Left ventricle myocardium inferior (tissue), 1 donor: ENCODE measurements around the gene LRRC32. TPM values are rescaled to one million over a fixed set of nuclear protein-coding genes. Genes with fewer than 3 reads are reported as not detected.

Experiments
- DNase-seq: peaks from one replicate; pipeline ENCODE4 v3.0.0-alpha.2; 2020
- H3K27ac ChIP-seq: fragments of 200-600 bp; replicated peaks from 2 replicates; pipeline ENCODE4 v1.8.0; 2021
- H3K27me3 ChIP-seq: fragments of 200-600 bp; 2 replicates; pipeline ENCODE4 v1.8.0; 2021; ENCODE audit warnings: low read depth
- H3K36me3 ChIP-seq: fragments of 200-600 bp; 2 replicates; pipeline ENCODE4 v1.8.0; 2021
- H3K4me1 ChIP-seq: fragments of 200-600 bp; 2 replicates; pipeline ENCODE4 v1.8.0; 2021
- H3K4me3 ChIP-seq: fragments of 200-600 bp; 2 replicates; pipeline ENCODE4 v1.8.0; 2021; ENCODE audit warnings: mild to moderate bottlenecking, moderate library complexity
- H3K9me3 ChIP-seq: fragments of 200-600 bp; replicated peaks from 2 replicates; pipeline ENCODE4 v1.8.0; 2021
- intact Hi-C: fragments of 100-400 bp; cut with micrococcal nuclease; formaldehyde crosslinking; loops from one replicate; pipeline ENCODE4 v1.11.0; 2022
- total RNA-seq: library from RNA; stranded (reverse); fragmentation: NEBNext Ultra II Directional; extraction: Animal tissue kit (Norgen Biotek cat#: 25700); gene quantifications from one replicate; pipeline ENCODE4 v1.2.1, GENCODE V29; 2021
- TF ChIP-seq, protein P1 (sequence below): fragments of 200-600 bp; IDR thresholded peaks from 2 replicates; pipeline ENCODE4 v1.8.0; 2021; ENCODE audit warnings: antibody characterized with exemption, mild to moderate bottlenecking, borderline replicate concordance
- donor health status: DM: no; HTN: yes; CAD: no; lungs with severe emphysema.

Gene LRRC32
- total RNA-seq, 1 donor from 2014 or later: 35.1 TPM

DNA sequence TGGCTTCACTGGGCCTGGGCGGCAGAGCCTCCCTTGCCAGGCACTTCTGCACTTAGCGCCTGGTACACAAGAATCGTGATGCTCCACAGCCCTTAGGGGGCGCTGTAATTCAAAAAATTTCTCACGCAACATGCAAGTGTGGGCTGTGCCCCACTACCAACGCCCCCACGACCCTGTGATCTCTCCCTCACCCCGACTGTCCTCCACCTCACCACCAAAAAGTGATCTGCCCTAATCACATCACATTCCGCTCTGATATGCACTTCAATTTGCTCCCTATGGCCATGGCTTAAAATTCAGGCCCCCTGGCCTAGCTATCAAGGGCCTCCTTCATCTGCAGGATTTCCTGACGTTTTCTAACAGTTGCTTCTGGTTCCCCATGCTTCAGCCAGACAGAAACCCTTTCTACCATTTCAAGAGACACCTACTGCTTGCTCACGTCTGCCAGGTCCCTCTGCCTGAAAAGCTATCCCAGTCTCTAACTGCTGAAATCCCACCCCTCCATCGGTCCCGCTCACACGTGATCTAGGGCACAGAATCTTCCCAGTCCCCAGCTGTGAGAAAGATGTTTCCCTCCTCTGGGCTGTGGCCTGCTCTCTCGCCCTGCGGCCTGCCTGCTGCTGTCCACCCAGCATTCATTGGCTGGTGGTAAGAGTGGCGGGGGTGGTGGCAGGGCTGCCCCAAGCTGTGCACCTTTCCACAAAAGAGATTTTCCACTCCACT is 27.9 kb upstream of the LRRC32 start:
- no peaks in the 10 kb centered on the region for H3K4me1 ChIP-seq
- no peaks in the 10 kb centered on the region for H3K9me3 ChIP-seq
- no peak overlapping the region for H3K27ac ChIP-seq
- DNase-seq: no peak
- intact Hi-C loops: no loop called here
- no peaks in the 10 kb centered on the region for H3K27me3 ChIP-seq
- H3K4me3 ChIP-seq: no peak overlapping the region
- no peaks in the 10 kb centered on the region for H3K36me3 ChIP-seq
- TF ChIP-seq, protein P1, sequence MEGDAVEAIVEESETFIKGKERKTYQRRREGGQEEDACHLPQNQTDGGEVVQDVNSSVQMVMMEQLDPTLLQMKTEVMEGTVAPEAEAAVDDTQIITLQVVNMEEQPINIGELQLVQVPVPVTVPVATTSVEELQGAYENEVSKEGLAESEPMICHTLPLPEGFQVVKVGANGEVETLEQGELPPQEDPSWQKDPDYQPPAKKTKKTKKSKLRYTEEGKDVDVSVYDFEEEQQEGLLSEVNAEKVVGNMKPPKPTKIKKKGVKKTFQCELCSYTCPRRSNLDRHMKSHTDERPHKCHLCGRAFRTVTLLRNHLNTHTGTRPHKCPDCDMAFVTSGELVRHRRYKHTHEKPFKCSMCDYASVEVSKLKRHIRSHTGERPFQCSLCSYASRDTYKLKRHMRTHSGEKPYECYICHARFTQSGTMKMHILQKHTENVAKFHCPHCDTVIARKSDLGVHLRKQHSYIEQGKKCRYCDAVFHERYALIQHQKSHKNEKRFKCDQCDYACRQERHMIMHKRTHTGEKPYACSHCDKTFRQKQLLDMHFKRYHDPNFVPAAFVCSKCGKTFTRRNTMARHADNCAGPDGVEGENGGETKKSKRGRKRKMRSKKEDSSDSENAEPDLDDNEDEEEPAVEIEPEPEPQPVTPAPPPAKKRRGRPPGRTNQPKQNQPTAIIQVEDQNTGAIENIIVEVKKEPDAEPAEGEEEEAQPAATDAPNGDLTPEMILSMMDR: no peak

DNA sequence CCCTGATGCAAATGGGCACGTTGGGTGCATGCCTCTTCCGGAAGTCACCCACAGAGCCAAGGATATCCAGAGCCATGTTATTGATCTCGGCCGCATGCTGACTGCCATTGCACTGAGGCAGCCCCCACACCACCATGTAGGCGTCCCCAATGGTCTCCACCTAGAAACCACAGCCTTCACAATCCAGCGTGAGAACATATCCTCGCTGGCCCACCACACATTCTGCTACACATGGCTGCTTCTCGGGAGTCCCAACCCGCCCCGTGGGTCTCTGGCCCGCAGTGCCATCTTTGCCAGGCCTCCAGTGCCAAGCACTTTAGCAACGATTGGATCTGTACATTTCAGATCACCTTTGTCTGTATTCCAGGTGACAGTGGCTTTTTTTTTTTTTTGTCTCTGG is 26.2 kb upstream of the LRRC32 start:
- H3K9me3 ChIP-seq: no peaks in the 10 kb centered on the region
- H3K4me3 ChIP-seq: no peak overlapping the region
- DNase-seq: no peak
- H3K27ac ChIP-seq: no peak overlapping the region
- TF ChIP-seq, protein P1: no peak
- H3K36me3 ChIP-seq: no peaks in the 10 kb centered on the region
- no peaks in the 10 kb centered on the region for H3K27me3 ChIP-seq
- H3K4me1 ChIP-seq: no peaks in the 10 kb centered on the region
- intact Hi-C loops: no loop called here

DNA sequence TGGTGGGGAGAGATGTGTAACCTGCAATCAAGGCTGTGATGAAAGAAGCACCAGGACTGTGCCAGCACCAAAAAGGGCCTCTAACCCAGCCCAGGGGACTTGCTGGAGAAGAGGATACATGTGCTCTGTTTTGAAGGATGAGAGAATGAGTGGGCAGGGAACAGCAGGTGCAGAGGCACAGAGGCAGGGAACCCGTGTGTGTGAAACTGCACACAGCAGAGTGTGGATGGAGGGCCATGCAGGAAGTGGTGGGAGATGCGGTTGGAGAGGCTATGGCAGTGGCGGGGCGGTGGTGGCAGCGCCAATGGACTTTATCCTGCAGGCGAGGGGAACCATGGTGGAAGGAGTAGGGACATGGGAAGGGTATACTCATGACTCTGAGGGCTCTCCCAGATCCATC is 25.2 kb upstream of the LRRC32 start:
- DNase-seq: no peak
- TF ChIP-seq, protein P1: no peak
- Histone ChIP-seq H3K27me3 (no peaks in the 10 kb centered on the region), H3K9me3 (no peaks in the 10 kb centered on the region), H3K4me3 (no peak overlapping the region), H3K4me1 (no peaks in the 10 kb centered on the region), H3K36me3 (no peaks in the 10 kb centered on the region), H3K27ac (no peak overlapping the region)
- intact Hi-C loops: no loop called here

DNA sequence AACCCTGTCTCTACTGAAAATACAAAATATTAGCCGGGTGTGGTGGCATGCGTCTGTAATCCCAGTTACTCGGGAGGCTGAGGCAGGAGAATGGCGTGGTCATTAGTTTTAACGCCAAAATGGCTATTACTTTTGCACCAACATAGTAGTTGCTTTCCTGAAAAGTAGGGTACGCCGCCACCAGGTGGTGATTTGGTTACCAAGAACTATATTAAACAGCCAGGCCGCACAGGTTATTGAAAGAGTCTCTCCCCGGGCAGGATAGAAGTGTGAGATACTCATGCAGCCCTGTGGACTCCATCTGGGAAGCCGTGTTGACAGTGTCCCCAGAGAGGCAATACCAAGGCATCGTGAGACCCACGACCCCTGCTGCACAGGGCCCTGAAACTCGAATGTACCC is 24.6 kb upstream of the LRRC32 start:
- no peaks in the 10 kb centered on the region for H3K36me3 ChIP-seq
- H3K9me3 ChIP-seq: no peaks in the 10 kb centered on the region
- no peak for DNase-seq
- intact Hi-C loops: no loop called here
- H3K27ac ChIP-seq: no peak overlapping the region
- no peaks in the 10 kb centered on the region for H3K27me3 ChIP-seq
- no peak overlapping the region for H3K4me3 ChIP-seq
- TF ChIP-seq, protein P1: no peak
- H3K4me1 ChIP-seq: no peaks in the 10 kb centered on the region

DNA sequence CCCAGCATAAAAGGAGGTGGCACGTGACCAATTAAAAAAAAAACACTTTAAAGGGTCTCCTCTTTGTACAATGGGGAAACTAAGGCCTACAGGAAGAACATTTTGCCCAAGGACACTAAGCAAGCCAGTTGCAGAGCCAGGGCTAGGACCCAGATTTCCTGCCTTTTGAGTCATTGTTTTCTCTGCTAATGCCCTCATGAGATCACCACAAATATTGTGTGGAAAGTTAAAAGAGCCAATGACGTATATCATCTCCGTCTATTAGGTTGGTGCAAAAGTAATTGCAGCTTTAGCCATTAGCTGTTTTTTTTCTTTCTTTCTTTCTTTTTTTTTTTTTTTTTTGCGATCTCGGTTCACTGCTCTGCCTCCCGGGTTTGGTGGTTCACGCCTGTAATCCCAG is 24.1 kb upstream of the LRRC32 start:
- TF ChIP-seq, protein P1: no peak
- H3K4me3 ChIP-seq: no peak overlapping the region
- intact Hi-C loops: no loop called here

More for the DNA sequence above, 24.1 kb upstream of the LRRC32 start:
- no peaks in the 10 kb centered on the region for H3K4me1 ChIP-seq
- no peaks in the 10 kb centered on the region for H3K27me3 ChIP-seq
- DNase-seq: no peak
- H3K36me3 ChIP-seq: no peaks in the 10 kb centered on the region
- no peak overlapping the region for H3K27ac ChIP-seq
- H3K9me3 ChIP-seq: no peaks in the 10 kb centered on the region
